GM18873 (cell line): Measurements from ENCODE around the gene SLC24A5.

ENCODE experiments used
- ATAC-seq: cut with Tn5 transposase; IDR thresholded peaks from one replicate; pipeline ENCODE4 v1.9.1; 2021; ENCODE audit warnings: mild to moderate bottlenecking, moderate library complexity, moderate number of reproducible peaks; ENCODE audit not compliant: unreplicated experiment, low FRiP score

Gene SLC24A5

GRCh38 chr15:48109856-48110531, 10.8 kb upstream of the SLC24A5 start:
- ATAC-seq = no peak

- ATAC-seq = no peak
These were observed 8.5 kb upstream of the SLC24A5 start for GRCh38 chr15:48112242-48112641.

- no peak for ATAC-seq
These were observed 1.5 kb upstream of the SLC24A5 start for GRCh38 chr15:48119277-48119676.

- ATAC-seq = no peak
These were observed 1.1 kb downstream of the SLC24A5 start for GRCh38 chr15:48121849-48122248.

- ATAC-seq = no peak
These were observed 6.0 kb downstream of the SLC24A5 start for GRCh38 chr15:48126667-48127355.

- no peak for ATAC-seq
These were observed 10.5 kb downstream of the SLC24A5 start for GRCh38 chr15:48131324-48131723.

- ATAC-seq = no peak
These were observed 12.1 kb downstream of the SLC24A5 start for GRCh38 chr15:48132874-48133273.

GRCh38 chr15:48143856-48144255, 23.1 kb downstream of the SLC24A5 start:
- no peak for ATAC-seq

- no peak for ATAC-seq
These were observed 24.1 kb downstream of the SLC24A5 start for GRCh38 chr15:48144889-48145288.

GRCh38 chr15:48145923-48146322, 25.1 kb downstream of the SLC24A5 start:
- ATAC-seq = no peak

GRCh38 chr15:48147358-48147757, 26.6 kb downstream of the SLC24A5 start:
- ATAC-seq = no peak

- no peak for ATAC-seq
These were observed 29.1 kb downstream of the SLC24A5 start for GRCh38 chr15:48149858-48150257.

- ATAC-seq = no peak
These were observed 32.7 kb downstream of the SLC24A5 start for GRCh38 chr15:48153526-48153925.

- ATAC-seq = no peak
These were observed 47.8 kb downstream of the SLC24A5 start for GRCh38 chr15:48168616-48169015.

GRCh38 chr15:48170981-48171380, 50.2 kb downstream of the SLC24A5 start:
- no peak for ATAC-seq

GRCh38 chr15:48175126-48175525, 54.3 kb downstream of the SLC24A5 start:
- no peak for ATAC-seq

- ATAC-seq = no peak
These were observed 55.3 kb downstream of the SLC24A5 start for GRCh38 chr15:48176112-48176511.

- no peak for ATAC-seq
These were observed 56.2 kb downstream of the SLC24A5 start for GRCh38 chr15:48176957-48177356.

GRCh38 chr15:48177383-48177765, 56.6 kb downstream of the SLC24A5 start:
- peak; percentile 48 for ATAC-seq

GRCh38 chr15:48177766-48178647, 57.2 kb downstream of the SLC24A5 start, which contains the start of gene MYEF2:
Gene MYEF2, minus strand, starts transcription at chr15:48178295. Its CDS starts 58 bp downstream, at chr15:48178237.
- peak; percentile 60 for ATAC-seq

GRCh38 chr15:48178648-48178931, 57.8 kb downstream of the SLC24A5 start:
- no peak for ATAC-seq
